GM12875 (cell line): ENCODE results near the gene LIPH.

Experiments
- H3K4me3 ChIP-seq: one replicate; pipeline ENCODE4 v1.5.1; 2011; ENCODE audit warnings: low read depth, low read length, control low read depth
- TF ChIP-seq, protein P1 (sequence below): IDR thresholded peaks from 2 replicates; pipeline ENCODE4 v1.5.1; 2011; ENCODE audit warnings: low read depth, mild to moderate bottlenecking, control low read depth, inconsistent platforms, low read length, moderate library complexity, borderline replicate concordance; ENCODE audit not compliant: insufficient read depth

The LIPH gene

DNA sequence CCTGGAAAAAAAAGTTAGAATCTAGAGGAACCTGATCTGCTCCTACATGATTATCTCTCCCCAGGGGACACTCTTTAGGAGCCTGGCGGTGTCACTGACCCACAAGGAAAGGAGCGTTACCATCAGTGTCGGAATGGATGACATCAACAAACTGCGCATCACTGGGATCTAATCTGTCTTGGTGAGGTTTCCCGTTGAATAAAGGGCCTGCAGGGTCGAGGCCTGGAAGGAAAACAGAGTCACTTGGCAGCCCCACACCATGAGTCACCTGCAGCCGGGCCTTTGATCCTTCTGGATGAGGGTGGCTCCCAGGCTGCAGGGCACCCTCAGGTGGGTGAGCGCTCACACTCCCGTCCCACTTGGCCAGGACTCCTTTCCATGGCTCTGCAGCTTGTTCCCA lies 25.0 kb downstream of the LIPH start:
- TF ChIP-seq, protein P1, sequence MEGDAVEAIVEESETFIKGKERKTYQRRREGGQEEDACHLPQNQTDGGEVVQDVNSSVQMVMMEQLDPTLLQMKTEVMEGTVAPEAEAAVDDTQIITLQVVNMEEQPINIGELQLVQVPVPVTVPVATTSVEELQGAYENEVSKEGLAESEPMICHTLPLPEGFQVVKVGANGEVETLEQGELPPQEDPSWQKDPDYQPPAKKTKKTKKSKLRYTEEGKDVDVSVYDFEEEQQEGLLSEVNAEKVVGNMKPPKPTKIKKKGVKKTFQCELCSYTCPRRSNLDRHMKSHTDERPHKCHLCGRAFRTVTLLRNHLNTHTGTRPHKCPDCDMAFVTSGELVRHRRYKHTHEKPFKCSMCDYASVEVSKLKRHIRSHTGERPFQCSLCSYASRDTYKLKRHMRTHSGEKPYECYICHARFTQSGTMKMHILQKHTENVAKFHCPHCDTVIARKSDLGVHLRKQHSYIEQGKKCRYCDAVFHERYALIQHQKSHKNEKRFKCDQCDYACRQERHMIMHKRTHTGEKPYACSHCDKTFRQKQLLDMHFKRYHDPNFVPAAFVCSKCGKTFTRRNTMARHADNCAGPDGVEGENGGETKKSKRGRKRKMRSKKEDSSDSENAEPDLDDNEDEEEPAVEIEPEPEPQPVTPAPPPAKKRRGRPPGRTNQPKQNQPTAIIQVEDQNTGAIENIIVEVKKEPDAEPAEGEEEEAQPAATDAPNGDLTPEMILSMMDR: no peak
- H3K4me3 ChIP-seq: no peak overlapping the region

GRCh38 chr3:185526349-185526951 lies 25.9 kb downstream of the LIPH start:
- H3K4me3 ChIP-seq: no peak overlapping the region
- TF ChIP-seq, protein P1: no peak

- H3K4me3 ChIP-seq: no peak overlapping the region
- TF ChIP-seq, protein P1: no peak
These were observed 30.8 kb downstream of the LIPH start for GRCh38 chr3:185521349-185522138.

DNA sequence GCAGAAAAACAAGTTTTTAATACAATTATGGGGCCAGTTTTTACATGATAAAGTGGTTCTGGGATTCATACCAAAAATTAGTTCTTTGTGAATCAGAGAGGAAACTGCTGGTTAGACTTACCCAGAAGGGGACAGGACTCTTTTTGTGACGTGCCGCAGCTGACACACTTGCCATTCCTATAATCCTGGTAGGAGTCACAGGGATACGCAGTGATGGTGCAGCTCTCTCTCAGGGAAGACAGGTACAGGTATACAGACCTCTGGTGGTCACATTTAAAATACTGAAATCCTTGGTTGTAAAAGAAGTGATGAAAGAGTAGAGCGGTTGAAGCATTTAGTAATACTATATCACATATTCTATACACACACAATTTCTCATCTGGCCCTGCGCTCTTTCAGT lies 33.4 kb downstream of the LIPH start:
- TF ChIP-seq, protein P1: no peak
- no peak overlapping the region for H3K4me3 ChIP-seq

DNA sequence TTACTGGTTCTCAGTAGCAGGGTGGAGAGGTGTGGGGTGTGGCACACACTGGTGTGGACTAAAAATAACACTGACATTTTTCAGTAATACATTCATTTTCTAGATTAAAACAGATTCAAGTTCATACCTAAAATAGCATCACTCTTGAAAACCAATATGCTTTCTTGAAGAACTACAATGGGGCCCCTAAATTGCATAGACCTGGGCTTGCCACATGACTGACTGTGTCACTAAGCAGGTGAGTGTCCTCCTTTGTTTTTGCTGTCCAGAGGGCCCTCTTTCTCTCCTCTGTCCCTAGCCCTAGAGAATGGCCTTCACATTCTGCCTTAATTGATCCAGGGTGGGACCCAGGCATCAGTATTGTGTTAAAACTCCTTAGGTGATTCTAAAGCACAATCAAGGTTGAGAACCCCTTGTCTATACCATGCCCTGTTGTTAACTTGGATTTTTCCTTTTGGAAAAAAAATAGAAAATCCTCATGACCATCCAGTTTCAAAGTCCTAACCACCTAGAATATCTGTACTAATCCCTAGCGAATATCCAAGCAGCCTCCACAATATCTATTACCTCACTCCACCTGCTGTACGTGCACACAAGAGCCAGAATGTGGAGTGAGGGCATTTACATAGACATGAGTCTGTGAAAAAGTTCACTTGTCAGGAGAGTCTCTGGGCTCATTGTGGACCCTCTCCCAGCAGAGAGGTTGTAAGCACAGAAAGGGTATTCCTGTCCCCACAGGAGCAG lies 34.8 kb downstream of the LIPH start:
- TF ChIP-seq, protein P1: no peak

GRCh38 chr3:185511711-185512110 lies 40.7 kb downstream of the LIPH start:
- no peak overlapping the region for H3K4me3 ChIP-seq
- TF ChIP-seq, protein P1: no peak

More for the DNA sequence above, 34.8 kb downstream of the LIPH start:
- H3K4me3 ChIP-seq: no peak overlapping the region
